GM12878 (cell line): ENCODE results near the gene FSTL4. TPM values are rescaled to one million over a fixed set of nuclear protein-coding genes. Genes with fewer than 3 reads are reported as not detected.

Experiments
- ATAC-seq: fragments of 200-7000 bp; cut with Tn5 transposase; 3 replicates; pipeline ENCODE4 v1.9.1; 2020; ENCODE audit warnings: mild to moderate bottlenecking, moderate library complexity
- BruUV-seq: library from RNA; stranded (reverse); fragments of 400-500 nt; replicated peaks from 2 replicates; lab custom pipeline; 2021; lab: Mats Ljungman, UMichigan
- CTCF ChIA-PET: fragments of 300-600 bp; sonication (Branson Sonifier 250); formaldehyde crosslinking; extraction: SDS; loops from one replicate; lab custom pipeline; 2021; ENCODE audit warnings: inconsistent platforms; lab: Yijun Ruan, JAX
- POLR2A ChIA-PET: fragments of 350-600 bp; formaldehyde crosslinking; extraction: SDS; loops from one replicate; lab custom pipeline; 2021; ENCODE audit warnings: inconsistent platforms; lab: Charles Lee
- RAD21 ChIA-PET: fragments of 300-600 bp; sonication (Branson Sonifier 250); formaldehyde crosslinking; loops from one replicate; lab custom pipeline; 2023; ENCODE audit warnings: antibody characterized with exemption; ENCODE audit not compliant: unreplicated experiment; lab: Charles Lee
- SMC1A ChIA-PET: fragments of 300-600 bp; sonication (Branson Sonifier 250); formaldehyde crosslinking; loops from one replicate; lab custom pipeline; 2023; ENCODE audit not compliant: unreplicated experiment, uncharacterized antibody; lab: Charles Lee
- DNase-seq: peaks from one replicate; pipeline ENCODE4 v3.0.0-alpha.2; 2011; ENCODE audit warnings: low read depth, low spot score
- FAIRE-seq: peaks from 3 replicates; lab custom pipeline; 2011; peaks lifted over from hg19 to GRCh38; lab: Jason Lieb, UNC
- H2AFZ ChIP-seq: 2 replicates; pipeline ENCODE4 v1.6.0; 2011; ENCODE audit warnings: low read depth, low read length, control low read depth; ENCODE audit not compliant: control insufficient read depth
- H3K27ac ChIP-seq: 2 replicates; pipeline ENCODE4 v1.5.1; 2011; ENCODE audit warnings: control low read depth; ENCODE audit not compliant: control insufficient read depth, insufficient read depth
- H3K27me3 ChIP-seq, 2 experiments: replicated peaks in 1 of 2; 2 replicates each; pipeline versions ENCODE4 v1.6.0 to v1.6.1; 2011; ENCODE audit warnings: low read length in 1 of 2; ENCODE audit not compliant: control insufficient read depth in 2 of 2, insufficient read depth in 2 of 2
- H3K36me3 ChIP-seq, 2 experiments: 2 replicates each; pipeline ENCODE4 v1.5.1; 2011; ENCODE audit warnings: low read length in 1 of 2; ENCODE audit not compliant: control insufficient read depth in 2 of 2, insufficient read depth in 2 of 2
- H3K4me1 ChIP-seq: 2 replicates; pipeline ENCODE4 v1.6.1; 2011; ENCODE audit warnings: mild to moderate bottlenecking, low read length, moderate library complexity, mixed read lengths; ENCODE audit not compliant: control insufficient read depth, insufficient read depth
- H3K4me2 ChIP-seq: 2 replicates; pipeline ENCODE4 v1.6.0; 2011; ENCODE audit warnings: control low read depth; ENCODE audit not compliant: control insufficient read depth, insufficient read depth
- H3K4me3 ChIP-seq: fragments of 200-600 bp; sonication (generic); 2 replicates; pipeline ENCODE4 v1.5.1; 2016
- H3K79me2 ChIP-seq: 2 replicates; pipeline ENCODE4 v1.6.0; 2011; ENCODE audit warnings: low read length; ENCODE audit not compliant: control insufficient read depth, insufficient read depth
- H3K9ac ChIP-seq: 2 replicates; pipeline ENCODE4 v1.8.0; 2011; ENCODE audit warnings: low read length, control low read depth, mixed read lengths; ENCODE audit not compliant: control insufficient read depth, insufficient read depth
- H3K9me3 ChIP-seq: replicated peaks from 3 replicates; pipeline ENCODE4 v1.5.1; 2011; ENCODE audit warnings: mild to moderate bottlenecking, low read length; ENCODE audit not compliant: control insufficient read depth, insufficient read depth
- H4K20me1 ChIP-seq: 2 replicates; pipeline ENCODE4 v1.6.0; 2011; ENCODE audit not compliant: control insufficient read depth, insufficient read depth
- CHD1 ChIP-seq: IDR thresholded peaks from 2 replicates; pipeline ENCODE4 v1.6.1; 2012; ENCODE audit warnings: low read depth, low read length, improper control_type of control experiment
- CHD4 ChIP-seq: fragments of 200-600 bp; sonication (generic); IDR thresholded peaks from 2 replicates; pipeline ENCODE4 v1.6.1; 2016; ENCODE audit warnings: mild to moderate bottlenecking
- KAT2A ChIP-seq: conservative IDR thresholded peaks from 2 replicates; pipeline ENCODE4 v1.6.1; 2011; ENCODE audit warnings: low read depth, low read length; ENCODE audit not compliant: control insufficient read depth
- KLF5 ChIP-seq: fragments of 450-650 bp; IDR thresholded peaks from 2 replicates; pipeline ENCODE4 v1.6.1; 2014; ENCODE audit warnings: mild to moderate bottlenecking; ENCODE audit not compliant: partially characterized antibody
- NBN ChIP-seq: fragments of 450-650 bp; IDR thresholded peaks from 2 replicates; pipeline ENCODE4 v1.6.1; 2016
- NFYB ChIP-seq: IDR thresholded peaks from 2 replicates; pipeline ENCODE4 v1.6.1; 2011; ENCODE audit warnings: low read depth, mild to moderate bottlenecking, low read length, improper control_type of control experiment, moderate library complexity; ENCODE audit not compliant: insufficient read depth
- RELA ChIP-seq: fragments of 450-650 bp; IDR thresholded peaks from 2 replicates; pipeline ENCODE4 v1.8.0; 2014; ENCODE audit warnings: borderline replicate concordance; ENCODE audit not compliant: partially characterized antibody
- RELB ChIP-seq: fragments of 450-650 bp; IDR thresholded peaks from 2 replicates; pipeline ENCODE4 v1.6.1; 2017; ENCODE audit warnings: low read depth, mild to moderate bottlenecking, moderate library complexity
- SMAD1 ChIP-seq: fragments of 450-650 bp; IDR thresholded peaks from 2 replicates; pipeline ENCODE4 v1.6.1; 2018; ENCODE audit warnings: mild to moderate bottlenecking, low read depth; ENCODE audit not compliant: partially characterized antibody
- SREBF2 ChIP-seq: IDR thresholded peaks from 2 replicates; pipeline ENCODE4 v1.6.1; 2012; ENCODE audit warnings: mild to moderate bottlenecking, low read length
- SRF ChIP-seq, 2 experiments: IDR thresholded peaks; 2 replicates each; pipeline ENCODE4 v1.6.1; 2011; ENCODE audit warnings: low read depth in 2 of 2, low read length in 2 of 2, mild to moderate bottlenecking in 1 of 2, moderate library complexity in 1 of 2
- SUZ12 ChIP-seq: fragments of 200-600 bp; sonication (generic); IDR thresholded peaks from one replicate; pipeline ENCODE4 v1.6.1; 2018; ENCODE audit warnings: antibody characterized with exemption, mild to moderate bottlenecking; ENCODE audit not compliant: unreplicated experiment
- ZBTB4 ChIP-seq: fragments of 450-650 bp; formaldehyde crosslinking; IDR thresholded peaks from 2 replicates; pipeline ENCODE4 v1.4.0; 2022; ENCODE audit warnings: mild to moderate bottlenecking, moderate library complexity
- WGBS: methylation state at CpG from one replicate; pipeline ENCODE4 v1.1.6; 2016; ENCODE audit warnings: low lambda C conversion rate; ENCODE audit not compliant: insufficient replicate concordance, insufficient coverage; ENCODE audit errors: missing lambda C conversion rate; 5-methylcytosine and 5-hydroxymethylcytosine counted together
- in situ Hi-C: fragments of 300-500 bp; cut with MboI; formaldehyde crosslinking; loops from 9 replicates; pipeline ENCODE4 v1.14.3; 2018; ENCODE audit warnings: mixed read lengths
- intact Hi-C: fragments of 100-400 bp; cut with micrococcal nuclease; formaldehyde crosslinking; loops from one replicate; pipeline ENCODE4 v1.14.2; 2022; ENCODE audit not compliant: unreplicated experiment
- polyA plus RNA-seq, 11 experiments: library from polyadenylated mRNA; depleted of rRNA in 4 of 11; unstranded in 6 of 11; stranded (reverse) in 5 of 11; fragments of >200 nt; fragmentation: Nextera tagmentation in 4 of 11; fragmentation: Illumina TruSeq in 1 of 11; extraction: Ambion mirVana in 4 of 11; extraction: Trizol in 1 of 11; gene quantifications; 1 replicate in 1 of 11; 2 replicates in 10 of 11; pipeline versions ENCODE4 v1.2.1 to v1.2.3, GENCODE V29; 2011 to 2016; ENCODE audit warnings: inconsistent platforms in 2 of 11, missing spikeins in 2 of 11, low read depth in 1 of 11
- total RNA-seq, 4 experiments: library from RNA; depleted of rRNA in 3 of 4; stranded (reverse); fragments of >200 nt in 3 of 4; fragmentation: Illumina TruSeq in 1 of 4; extraction: Trizol in 1 of 4; gene quantifications; 2 replicates each; pipeline versions ENCODE4 v1.2.1 to v1.2.3, GENCODE V29; 2013 to 2021
- TF ChIP-seq, protein P1 (sequence below): IDR thresholded peaks from 2 replicates; pipeline ENCODE4 v1.6.1; 2011; ENCODE audit warnings: low read depth, low read length, improper control_type of control experiment, borderline replicate concordance
- TF ChIP-seq, protein P2 (sequence below): IDR thresholded peaks from 2 replicates; pipeline ENCODE4 v1.6.1; 2012; ENCODE audit warnings: low read depth, low read length, improper control_type of control experiment
- TF ChIP-seq, protein P3 (sequence below): IDR thresholded peaks from 2 replicates; pipeline ENCODE4 v1.6.1; 2012; ENCODE audit warnings: low read length, inconsistent platforms

FSTL4 gene
- total and polyA plus RNA-seq, 10 of the 15 experiments (the other 5 are each of a cell fraction or from before 2014, with no cell fraction given), result 0.01 to 0.79 (median 0.21) TPM; not detected in 6

DNA sequence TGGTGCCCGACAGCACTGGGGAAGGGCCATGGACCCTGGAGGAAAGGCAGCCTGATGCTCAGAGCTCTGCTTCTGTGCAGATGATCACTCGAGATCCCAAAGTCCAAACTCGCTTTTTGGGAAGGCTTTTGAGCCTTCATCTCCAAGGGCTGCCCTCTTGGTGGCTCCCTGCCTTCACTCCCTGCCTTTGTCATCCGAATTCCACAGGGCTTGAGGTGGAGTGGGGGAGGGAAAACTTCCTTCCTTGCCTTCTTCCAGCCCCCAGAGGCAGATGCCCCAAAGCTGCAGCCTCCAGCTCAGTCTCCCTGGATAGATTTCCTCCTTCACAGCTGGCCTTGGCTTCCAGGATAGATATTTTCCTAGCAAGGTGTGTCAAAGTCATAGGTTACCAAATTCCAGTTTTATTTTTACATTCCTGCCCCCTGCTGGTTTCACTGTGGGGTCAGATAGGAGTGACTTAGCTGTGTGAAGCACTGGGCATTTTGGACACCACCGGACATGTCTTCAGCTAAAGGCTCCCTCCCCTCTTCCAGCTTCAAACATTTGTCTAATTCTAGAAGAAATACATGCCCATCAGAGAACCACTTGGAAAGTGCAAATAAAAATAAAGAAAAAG lies 292.3 kb downstream of the FSTL4 start:
- in situ Hi-C loops, result no loop called here
- DNase-seq, result no peak
- no peak overlapping the region for H2AFZ ChIP-seq
- 54% methylated on average over 5 of the region's 5 CpGs for WGBS
- no peaks in the 10 kb centered on the region for H3K9me3 ChIP-seq
- ChIA-PET RAD21 (interaction anchor here (1.0 to 1.4 kb wide), 2 partner anchors 75 to 207 kb away, joined by 3 to 4 read pairs; no protein-coding TSS in a partner anchor), POLR2A (interaction anchor here (0.5 kb wide), 1 partner anchor 214 kb away, joined by 3 read pairs; no protein-coding TSS in a partner anchor), SMC1A (interaction anchor here (0.7 to 2.4 kb wide), 3 partner anchors 206 to 1026 kb away, joined by 3 to 10 read pairs (median 4); partner anchors contain the start of gene SLC22A4), CTCF (interaction anchor here (0.8 to 1.4 kb wide), 4 partner anchors 103 to 933 kb away, joined by 3 read pairs; no protein-coding TSS in a partner anchor)
- ATAC-seq, result no peak
- peaks cover 28% of the 10 kb centered on the region for H3K4me1 ChIP-seq
- no peaks in the 10 kb centered on the region for H3K36me3 ChIP-seq
- no peak overlapping the region for H3K27ac ChIP-seq
- TF ChIP-seq ZBTB4 (CRISPR knock-in tag), result no peak
- no peak for TF ChIP-seq RELA
- TF ChIP-seq, protein P1, sequence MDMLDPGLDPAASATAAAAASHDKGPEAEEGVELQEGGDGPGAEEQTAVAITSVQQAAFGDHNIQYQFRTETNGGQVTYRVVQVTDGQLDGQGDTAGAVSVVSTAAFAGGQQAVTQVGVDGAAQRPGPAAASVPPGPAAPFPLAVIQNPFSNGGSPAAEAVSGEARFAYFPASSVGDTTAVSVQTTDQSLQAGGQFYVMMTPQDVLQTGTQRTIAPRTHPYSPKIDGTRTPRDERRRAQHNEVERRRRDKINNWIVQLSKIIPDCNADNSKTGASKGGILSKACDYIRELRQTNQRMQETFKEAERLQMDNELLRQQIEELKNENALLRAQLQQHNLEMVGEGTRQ, result no peak
- no peak for TF ChIP-seq NFYB
- TF ChIP-seq, protein P2, sequence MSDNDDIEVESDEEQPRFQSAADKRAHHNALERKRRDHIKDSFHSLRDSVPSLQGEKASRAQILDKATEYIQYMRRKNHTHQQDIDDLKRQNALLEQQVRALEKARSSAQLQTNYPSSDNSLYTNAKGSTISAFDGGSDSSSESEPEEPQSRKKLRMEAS, result no peak
- no peak for TF ChIP-seq NBN
- TF ChIP-seq KAT2A, result no peak
- no peak for TF ChIP-seq KLF5
- no peak for TF ChIP-seq SMAD1
- no peak for TF ChIP-seq SUZ12
- TF ChIP-seq SREBF2, result no peak
- no peak for TF ChIP-seq SRF (IDR thresholded peaks at IDR 0.05; ENCODE audit: low read depth in 2 of 2, low read length in 2 of 2)
- TF ChIP-seq, protein P3, sequence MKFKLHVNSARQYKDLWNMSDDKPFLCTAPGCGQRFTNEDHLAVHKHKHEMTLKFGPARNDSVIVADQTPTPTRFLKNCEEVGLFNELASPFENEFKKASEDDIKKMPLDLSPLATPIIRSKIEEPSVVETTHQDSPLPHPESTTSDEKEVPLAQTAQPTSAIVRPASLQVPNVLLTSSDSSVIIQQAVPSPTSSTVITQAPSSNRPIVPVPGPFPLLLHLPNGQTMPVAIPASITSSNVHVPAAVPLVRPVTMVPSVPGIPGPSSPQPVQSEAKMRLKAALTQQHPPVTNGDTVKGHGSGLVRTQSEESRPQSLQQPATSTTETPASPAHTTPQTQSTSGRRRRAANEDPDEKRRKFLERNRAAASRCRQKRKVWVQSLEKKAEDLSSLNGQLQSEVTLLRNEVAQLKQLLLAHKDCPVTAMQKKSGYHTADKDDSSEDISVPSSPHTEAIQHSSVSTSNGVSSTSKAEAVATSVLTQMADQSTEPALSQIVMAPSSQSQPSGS, result no peak
- TF ChIP-seq RELB, result no peak
- no peak for TF ChIP-seq CHD4
- TF ChIP-seq CHD1, result no peak
- no peaks in the 10 kb centered on the region for H3K27me3 ChIP-seq
- no peaks in the 10 kb centered on the region for H3K79me2 ChIP-seq
- no peak overlapping the region for H3K4me2 ChIP-seq
- intact Hi-C loops, result no loop called here
- no peaks in the 10 kb centered on the region for H4K20me1 ChIP-seq
- no peak overlapping the region for H3K9ac ChIP-seq
- FAIRE-seq, result no peak
- no peak overlapping the region for H3K4me3 ChIP-seq
- no TSS peak for BruUV-seq
